Subcutaneous adipose tissue (tissue), 4 donors: ENCODE measurements around the gene RND2. TPM values are rescaled to one million over a fixed set of nuclear protein-coding genes. Genes with fewer than 3 reads are reported as not detected.

Experiments used
- CTCF ChIP-seq: fragments of 450-650 bp; IDR thresholded peaks from one replicate; pipeline ENCODE4 v1.5.1; 2016; ENCODE audit warnings: low read depth, mild to moderate bottlenecking, control low read depth, antibody characterized with exemption, moderate library complexity
- total RNA-seq, 4 donors: library from RNA; depleted of rRNA; stranded (reverse); fragments of >200 nt; gene quantifications; one replicate each; pipeline ENCODE4 v1.1.0, GENCODE V29; 2016

Gene RND2
- total RNA-seq, 4 donors from 2014 or later = 0.17 to 0.49 (median 0.30) TPM

DNA sequence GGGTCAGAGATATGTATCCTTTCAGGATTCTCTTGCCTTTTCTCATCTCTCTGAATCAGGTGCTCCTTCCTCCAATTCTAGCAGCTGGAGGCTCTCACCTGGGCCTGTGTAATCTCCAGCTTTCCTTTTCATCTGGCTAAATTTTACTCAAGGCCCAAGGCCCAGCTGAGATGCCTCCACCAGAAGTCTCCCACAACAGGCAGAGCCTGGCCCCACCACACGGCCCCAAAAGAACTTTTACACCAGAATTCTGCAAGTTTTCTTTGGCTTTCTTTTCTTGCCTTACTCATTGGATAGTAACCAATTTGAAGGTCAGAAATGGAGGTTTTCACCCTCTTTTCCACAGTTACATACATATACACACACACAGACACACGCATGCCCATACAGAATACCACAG, 14.6 kb downstream of the RND2 start:
- no peak for TF ChIP-seq CTCF

- TF ChIP-seq CTCF = no peak
Measured at GRCh38 chr17:43040655-43041054, 15.6 kb downstream of the RND2 start.

DNA sequence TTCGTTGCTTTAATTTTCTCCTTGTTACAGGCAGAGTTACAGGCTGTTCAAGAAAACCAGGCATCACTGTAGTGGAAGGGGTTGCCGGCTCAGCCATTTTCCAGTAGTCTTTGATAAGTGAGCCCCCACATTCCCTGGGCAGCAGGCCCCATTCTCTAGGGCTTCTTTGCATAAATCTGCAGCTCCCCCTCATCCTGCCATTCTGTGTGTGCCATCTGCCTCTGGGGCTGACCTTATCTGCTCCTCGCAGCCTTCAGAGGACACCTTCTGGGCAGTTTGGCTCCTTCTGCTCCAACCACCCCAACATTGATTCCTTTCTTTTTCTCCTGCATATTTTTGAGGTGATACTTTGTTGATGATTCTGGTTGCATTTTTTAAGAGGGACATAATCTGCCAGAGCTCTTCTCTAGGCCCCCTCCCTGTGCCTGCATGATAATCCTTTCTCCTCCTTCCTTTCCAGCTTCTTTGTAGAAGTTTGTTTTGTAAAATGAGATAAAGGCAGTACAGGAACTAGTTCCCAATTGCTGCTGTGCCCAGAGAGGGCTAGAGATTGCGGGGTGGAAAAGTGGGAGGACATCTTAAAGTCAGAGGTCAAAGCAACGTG, 17.1 kb downstream of the RND2 start:
- no peak for TF ChIP-seq CTCF

DNA sequence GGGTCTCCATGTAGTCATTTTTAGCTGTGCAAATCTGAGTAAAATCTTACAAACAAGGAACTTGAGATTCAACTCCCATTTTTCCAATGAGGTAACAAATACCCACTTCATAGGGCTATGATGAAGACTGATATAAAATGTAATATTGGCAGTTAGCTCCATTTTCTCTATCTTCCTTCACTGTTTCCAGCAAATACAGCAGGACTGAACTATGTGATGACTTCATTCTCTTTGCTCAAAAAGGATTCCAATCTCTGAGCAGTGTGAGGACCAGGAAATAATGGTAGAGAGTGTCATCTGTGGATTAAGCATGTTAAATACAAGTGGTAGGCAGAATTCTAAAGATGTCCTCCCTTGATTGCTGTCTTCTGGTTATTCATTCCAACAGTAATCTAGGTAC, 18.3 kb downstream of the RND2 start:
- TF ChIP-seq CTCF = no peak

- TF ChIP-seq CTCF = no peak
Measured at GRCh38 chr17:43044024-43044423, 19.0 kb downstream of the RND2 start.

GRCh38 chr17:43051969-43052368, 26.9 kb downstream of the RND2 start:
- no peak for TF ChIP-seq CTCF

- no peak for TF ChIP-seq CTCF
Measured at GRCh38 chr17:43056051-43056450, 31.0 kb downstream of the RND2 start.
